Stimulated activated CD4-positive, alpha-beta T cell treated with anti-CD3 and anti-CD28 coated beads, Interleukin-12 subunit alpha, Interleukin-12 subunit beta, amount 100 ng/mL, for 24 hours (primary cell): ENCODE data around the gene SERPINF2.
"Not testable (repeated sequence)": the region's sequence is repeated elsewhere in the genome, so short reads cannot be mapped to it uniquely, and the experiment has no call there.

Source experiments
- DNase-seq, 2 experiments: peaks; one replicate each; pipeline ENCODE4 v3.0.0-alpha.2; 2020; ENCODE audit warnings: low read depth in 2 of 2

Gene SERPINF2

DNA sequence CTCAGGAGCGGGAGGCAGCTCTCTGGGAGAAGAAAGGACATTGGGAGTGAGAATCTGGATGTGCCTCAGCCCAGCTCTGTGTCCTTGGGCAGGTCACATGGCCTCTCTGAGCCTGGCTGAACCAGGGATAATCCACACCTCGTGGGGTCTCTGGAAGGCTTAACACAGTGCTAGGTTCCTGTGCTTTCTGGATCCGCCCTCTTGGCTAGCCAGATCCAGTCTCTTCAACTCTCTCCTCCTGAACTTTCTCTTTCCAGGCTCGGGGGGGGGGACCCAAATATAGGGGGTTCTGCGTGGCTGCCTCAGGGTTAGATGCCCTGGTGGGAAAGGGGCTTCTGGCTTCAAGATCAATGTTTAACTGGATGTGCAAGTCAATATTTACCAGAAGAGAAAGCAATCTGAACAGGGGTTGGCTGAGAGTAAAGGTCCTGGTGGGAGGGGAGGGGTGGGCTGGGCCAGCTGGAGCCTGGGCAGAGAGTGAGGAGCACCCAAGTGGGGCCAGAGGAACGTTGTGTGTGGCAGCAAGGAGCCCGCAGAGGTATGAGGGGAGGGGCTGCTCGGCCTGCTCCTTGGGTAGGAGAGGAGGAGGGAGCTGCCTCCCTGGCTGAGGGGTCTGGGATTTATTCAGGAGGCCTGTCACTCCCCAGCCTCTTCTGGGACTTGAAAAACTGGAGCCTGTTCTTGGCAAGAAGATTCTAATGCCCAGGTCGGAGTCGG is at the start of gene SERPINF2:
SERPINF2 (plus strand) TSS at position 501 of the 717 bp plus-strand sequence. CDS start 2,125 bp downstream, outside the sequence.
- DNase-seq: no peak

DNA sequence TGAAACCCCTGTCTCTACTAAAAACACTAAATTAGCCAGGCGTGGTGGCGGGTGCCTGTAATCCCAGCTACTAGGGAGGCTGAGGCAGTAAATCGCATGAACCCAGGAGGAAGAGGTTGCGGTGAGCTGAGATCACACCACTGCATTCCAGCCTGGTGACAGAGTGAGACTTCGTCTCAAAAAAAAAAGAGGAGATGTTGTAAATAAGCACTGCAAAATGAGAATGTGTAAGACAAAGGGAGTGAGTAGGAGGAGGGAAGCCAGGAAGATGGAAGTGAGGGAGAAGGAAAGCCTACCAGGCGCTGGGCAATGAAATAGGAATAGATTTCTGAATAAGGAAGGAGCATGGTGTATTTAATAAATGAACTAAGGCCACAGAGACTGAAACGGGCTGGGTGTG is 49.3 kb upstream of the SERPINF2 start:
- no peak for DNase-seq

DNA sequence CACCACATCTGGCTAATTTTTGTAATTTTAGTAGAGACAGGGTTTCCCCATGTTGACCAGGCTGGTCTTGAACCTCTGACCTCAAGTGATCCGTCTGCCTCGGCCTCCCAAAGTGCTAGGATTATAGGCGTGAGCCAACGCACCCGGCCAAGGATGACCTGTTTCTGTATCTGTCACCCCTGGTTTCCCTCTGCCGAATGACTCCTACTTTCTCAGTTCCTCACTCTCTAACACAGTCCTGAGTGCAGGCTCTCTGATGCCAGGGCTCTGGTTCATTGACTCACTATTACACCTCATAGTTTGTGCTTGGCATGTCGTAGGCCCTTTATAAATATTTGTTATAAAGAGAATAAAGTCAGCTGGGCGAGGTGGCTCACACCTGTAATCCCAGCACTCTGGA is 47.3 kb upstream of the SERPINF2 start:
- no peak for DNase-seq

- DNase-seq: no peak
Observed at GRCh38 chr17:1697681-1698080, 45.0 kb upstream of the SERPINF2 start.

DNA sequence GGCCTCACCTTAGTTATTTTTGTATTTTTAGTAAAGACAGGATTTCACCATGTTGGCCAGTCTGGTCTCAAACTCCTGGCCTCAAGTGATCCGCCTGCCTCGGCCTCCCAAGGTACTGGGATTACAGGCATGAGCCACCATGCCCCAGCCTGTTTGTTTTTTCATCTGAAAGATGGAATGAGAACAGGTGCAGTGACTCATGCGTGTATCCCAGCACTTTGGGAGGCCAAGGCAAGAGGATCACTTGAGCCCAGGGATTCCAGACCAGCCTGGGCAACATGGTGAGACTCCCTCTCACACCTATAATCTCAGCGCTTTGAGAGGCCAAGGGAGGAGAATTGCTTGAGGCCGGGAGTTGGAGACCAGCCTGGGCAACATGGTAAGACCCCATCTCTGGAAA is 42.8 kb upstream of the SERPINF2 start:
- not testable (repeated sequence) for DNase-seq

GRCh38 chr17:1703063-1703462 is 39.6 kb upstream of the SERPINF2 start:
- DNase-seq: no peak

DNA sequence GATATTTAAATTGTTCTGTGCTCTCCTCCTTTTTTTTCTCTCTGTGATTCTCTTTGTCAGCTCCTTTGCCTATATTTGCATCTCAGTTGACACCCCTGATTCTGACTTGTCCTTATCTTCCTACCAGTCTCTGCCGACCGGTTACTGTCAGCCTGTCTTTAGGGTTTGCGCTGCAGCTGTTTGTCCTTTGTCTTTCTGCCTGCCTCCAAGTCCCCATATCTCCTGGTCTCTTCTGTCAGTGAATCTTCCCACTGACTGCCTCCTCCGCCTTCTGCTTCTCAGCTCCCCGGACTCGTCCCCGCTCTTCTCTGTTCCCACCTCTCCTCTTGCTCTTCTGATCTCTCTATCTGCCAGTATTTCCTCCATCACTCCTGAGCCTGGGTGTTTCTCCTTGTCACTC is 37.7 kb upstream of the SERPINF2 start:
- DNase-seq: no peak

DNA sequence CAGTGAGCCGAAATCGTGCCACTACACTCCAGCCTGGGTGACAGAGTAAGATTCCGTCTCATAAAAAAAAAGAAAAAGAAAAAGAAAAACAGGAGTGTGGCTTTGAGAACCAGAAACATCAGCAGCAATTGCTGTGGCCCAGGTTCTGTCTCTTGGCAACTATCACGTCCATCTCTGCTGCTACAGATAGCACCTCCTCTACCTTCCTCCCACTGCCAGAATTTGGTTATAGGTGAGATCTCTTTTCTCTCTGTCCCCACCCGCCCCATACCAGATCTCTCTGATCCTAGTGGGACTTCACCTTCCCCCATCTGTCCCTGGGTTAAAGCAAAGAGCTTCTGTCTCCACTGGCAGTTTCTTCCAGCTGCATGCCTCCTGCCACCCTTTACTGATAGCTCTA is 35.6 kb upstream of the SERPINF2 start:
- DNase-seq: no peak

DNA sequence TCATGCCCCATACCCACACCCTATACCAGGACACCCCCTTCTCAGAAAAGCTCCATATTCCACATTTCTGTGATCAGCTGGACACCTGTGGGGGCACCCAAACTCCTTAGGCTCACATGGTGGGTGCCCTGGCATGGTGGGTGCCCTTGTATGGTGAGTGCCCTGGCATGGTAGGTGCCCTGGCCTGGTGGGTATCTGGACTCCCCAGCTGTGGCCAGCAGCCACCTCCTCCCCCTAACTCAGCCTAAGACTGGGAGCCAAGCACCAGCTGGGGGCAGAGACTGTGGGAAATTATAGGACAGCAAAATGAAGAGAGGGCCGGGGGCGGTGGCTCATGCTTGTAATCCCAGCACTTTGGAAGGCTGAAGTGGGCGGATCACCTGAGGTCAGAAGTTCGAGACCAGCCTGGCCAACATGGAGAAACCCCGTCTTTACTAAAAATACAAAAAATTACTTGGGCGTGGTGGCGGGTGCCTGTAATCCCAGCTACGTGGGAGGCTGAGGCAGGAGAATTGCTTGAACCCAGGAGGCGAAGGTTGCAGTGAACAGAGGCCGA is 33.8 kb upstream of the SERPINF2 start:
- not testable (repeated sequence) for DNase-seq

- DNase-seq: no peak
Observed at GRCh38 chr17:1709403-1709951, 33.2 kb upstream of the SERPINF2 start.

DNA sequence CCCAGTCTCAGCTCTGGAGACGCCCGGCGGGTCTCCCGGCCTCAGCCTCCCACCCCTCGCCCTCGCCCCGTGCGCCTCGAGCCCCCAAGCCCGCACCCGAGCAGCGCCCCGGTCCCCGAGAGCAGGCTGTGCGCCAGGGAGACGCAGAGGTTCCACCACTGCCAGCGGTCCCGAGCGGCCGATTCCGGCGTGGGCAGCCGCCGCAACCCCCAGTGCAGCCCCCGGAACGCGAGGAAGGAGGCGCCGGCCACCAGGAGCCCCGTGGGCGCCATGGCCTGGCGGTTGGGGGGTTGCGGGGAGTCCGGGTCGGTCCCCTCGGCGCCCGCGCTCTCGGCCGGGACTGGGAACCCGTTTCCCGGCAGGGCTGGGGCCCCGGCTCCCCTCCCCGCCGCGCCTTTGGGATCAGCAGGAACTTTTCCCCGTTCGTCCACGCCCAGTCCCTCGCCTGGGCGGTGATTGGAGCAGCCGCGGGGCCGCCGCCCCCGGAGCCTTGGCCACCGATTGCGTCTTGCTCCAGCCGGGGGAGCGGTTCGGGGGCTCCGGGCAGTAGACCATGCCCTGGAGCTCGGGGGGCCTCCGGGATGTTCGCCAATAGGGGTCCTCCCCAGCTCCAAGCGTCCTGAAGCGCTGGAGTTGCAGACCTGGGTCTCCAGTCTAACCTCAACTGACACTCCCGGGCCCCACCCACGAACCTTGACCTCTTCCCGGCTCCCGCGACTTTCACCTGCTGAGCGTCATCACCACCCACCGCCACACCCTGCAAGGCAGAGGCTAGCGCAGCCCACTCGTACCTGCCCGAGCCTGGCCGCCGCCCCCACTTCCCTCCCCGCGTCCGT is 32.5 kb upstream of the SERPINF2 start, which contains the start of gene TLCD2:
TLCD2 (minus strand) TSS at position 407 of the 836 bp plus-strand sequence; CDS start at position 272, 135 bp downstream.
- no peak for DNase-seq

GRCh38 chr17:1710807-1711553 is 31.7 kb upstream of the SERPINF2 start:
- DNase-seq: no peak

DNA sequence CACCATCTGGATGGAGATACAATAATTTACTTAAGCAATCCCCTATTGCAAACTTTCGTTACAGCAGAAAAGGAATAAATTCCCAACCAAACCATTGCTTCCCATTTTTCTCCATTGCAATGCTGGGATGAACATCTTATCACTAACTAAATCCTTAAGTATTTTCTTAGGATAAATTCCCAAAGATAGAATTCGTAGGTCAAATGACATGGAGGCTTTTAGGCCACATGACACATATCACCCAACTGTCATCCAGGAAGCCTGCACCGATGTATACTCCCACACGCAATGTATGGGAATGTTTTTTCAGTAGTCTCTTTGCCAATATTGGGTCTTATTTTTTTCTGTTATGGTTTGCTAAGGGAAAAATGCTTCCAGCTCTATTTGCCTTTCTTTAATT is 30.9 kb upstream of the SERPINF2 start:
- no peak for DNase-seq

DNA sequence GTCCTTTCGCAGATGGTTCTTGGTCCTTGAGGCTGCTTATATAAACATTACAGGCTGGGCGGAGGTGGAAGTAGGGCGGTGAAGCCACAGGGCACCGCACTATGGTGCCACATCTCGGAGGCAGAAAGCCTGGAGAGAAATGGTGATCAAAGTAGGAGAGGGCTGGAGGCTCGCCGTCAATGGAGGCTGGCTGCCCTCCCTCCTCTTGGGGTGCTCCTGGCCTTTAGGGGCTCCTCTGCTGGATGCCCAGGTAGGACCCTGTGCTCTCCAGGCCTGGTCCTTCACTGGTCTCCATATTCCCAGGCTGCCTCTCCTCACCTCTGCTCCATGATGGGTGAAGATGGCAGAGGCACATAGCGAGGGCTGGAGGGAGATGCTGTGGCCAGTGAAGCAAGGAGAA is 30.4 kb upstream of the SERPINF2 start:
- no peak for DNase-seq

DNA sequence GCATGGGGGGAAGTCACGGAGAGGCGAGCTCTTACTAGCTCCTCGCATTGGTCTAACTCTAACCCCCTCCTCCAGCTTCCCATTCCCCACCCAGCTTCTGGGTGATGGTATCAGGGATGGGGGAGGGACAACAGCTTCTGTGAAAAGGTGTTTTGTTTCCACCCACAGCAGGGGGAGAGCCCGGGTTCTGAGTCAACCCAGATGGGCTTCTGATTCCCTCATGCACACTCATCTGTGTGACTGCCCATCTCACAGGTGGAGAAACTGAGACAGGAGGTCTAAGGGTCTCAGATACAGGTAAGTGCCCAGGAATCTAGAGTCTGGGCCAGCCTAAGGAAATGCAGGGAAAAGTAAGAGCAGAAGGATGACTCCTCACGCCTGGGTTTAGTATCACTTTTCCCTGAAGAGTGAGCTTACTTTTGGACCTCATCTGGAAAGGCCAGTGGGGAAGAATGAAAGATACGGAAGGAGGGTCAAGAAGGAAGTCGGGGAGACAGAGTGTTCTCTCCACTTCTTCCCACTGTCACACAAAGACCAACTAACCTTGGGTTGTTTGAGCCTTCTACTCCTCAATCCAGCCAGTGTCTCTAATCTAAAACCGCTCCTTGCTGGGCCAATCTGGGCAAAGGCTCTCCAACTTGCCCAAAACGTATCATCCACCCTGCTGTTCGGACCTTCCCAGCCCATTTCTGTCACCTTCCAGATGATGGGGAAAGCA is 29.4 kb upstream of the SERPINF2 start:
- no peak for DNase-seq

GRCh38 chr17:1713878-1714426 is 28.7 kb upstream of the SERPINF2 start:
- no peak for DNase-seq

- peak in 1 of 2 experiments; percentile 33 for DNase-seq
Observed at GRCh38 chr17:1714427-1714979, 28.2 kb upstream of the SERPINF2 start.

- peak in 1 of 2 experiments; percentile 41 for DNase-seq
Observed at GRCh38 chr17:1714980-1715802, 27.5 kb upstream of the SERPINF2 start.

DNA sequence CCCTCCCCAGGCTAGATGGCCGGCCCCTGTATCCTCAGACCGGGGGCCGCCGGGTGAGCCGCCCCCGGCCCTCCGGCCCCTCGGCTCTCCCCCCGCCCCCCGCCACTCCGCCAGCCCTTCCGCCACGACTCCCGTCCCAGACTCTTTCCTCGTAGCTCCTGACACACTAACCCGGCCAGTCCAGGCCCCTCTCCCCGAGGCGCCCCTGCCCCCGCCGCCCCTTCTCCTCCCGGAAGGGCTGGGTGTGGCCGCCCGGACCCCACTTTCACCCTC is 26.9 kb upstream of the SERPINF2 start:
- no peak for DNase-seq
